ENCODE results near the gene PREX1. TPM values are rescaled to one million over a fixed set of nuclear protein-coding genes. Genes with fewer than 3 reads are reported as not detected.
"Not testable (repeated sequence)": the region's sequence is repeated elsewhere in the genome, so short reads cannot be mapped to it uniquely, and the experiment has no call there.

The PREX1 gene
- total RNA-seq, 2 experiments from 2014 or later: 142 to 147 TPM

- no peak overlapping the region for H3K4me3 Mint-ChIP-seq
- no peak overlapping the region for H3K27ac Mint-ChIP-seq
- H3K27me3 Mint-ChIP-seq: peaks cover 1% of the 10 kb centered on the region
- peaks cover 4% of the 10 kb centered on the region for H3K9me3 Mint-ChIP-seq
- H3K36me3 Mint-ChIP-seq: no peaks in the 10 kb centered on the region
- ATAC-seq (ENCODE audit: low read depth) (no peak), DNase-seq (no peak)
- peaks cover 4% of the 10 kb centered on the region for H3K4me1 Mint-ChIP-seq
- POLR2A ChIA-PET: no interaction called here
Observed at GRCh38 chr20:48856130-48856529, 28.3 kb upstream of the PREX1 start.

GRCh38 chr20:48855046-48855445, 27.2 kb upstream of the PREX1 start:
- POLR2A ChIA-PET: no interaction called here
- no peaks in the 10 kb centered on the region for H3K36me3 Mint-ChIP-seq
- no peak overlapping the region for H3K27ac Mint-ChIP-seq
- no peak overlapping the region for H3K4me3 Mint-ChIP-seq
- no peak for ATAC-seq (ENCODE audit: low read depth)
- H3K27me3 Mint-ChIP-seq: peaks cover 3% of the 10 kb centered on the region
- H3K4me1 Mint-ChIP-seq: peaks cover 2% of the 10 kb centered on the region
- H3K9me3 Mint-ChIP-seq: peaks cover 4% of the 10 kb centered on the region
- no peak for DNase-seq

GRCh38 chr20:48852609-48853008, 24.8 kb upstream of the PREX1 start:
- no peak overlapping the region for H3K27ac Mint-ChIP-seq
- peaks cover 4% of the 10 kb centered on the region for H3K9me3 Mint-ChIP-seq
- DNase-seq: no peak
- H3K36me3 Mint-ChIP-seq: no peaks in the 10 kb centered on the region
- POLR2A ChIA-PET: no interaction called here
- H3K4me1 Mint-ChIP-seq: peaks cover 3% of the 10 kb centered on the region
- H3K27me3 Mint-ChIP-seq: peaks cover 3% of the 10 kb centered on the region
- ATAC-seq (ENCODE audit: low read depth): no peak
- H3K4me3 Mint-ChIP-seq: no peak overlapping the region

GRCh38 chr20:48851579-48851978, 23.8 kb upstream of the PREX1 start:
- peaks cover 4% of the 10 kb centered on the region for H3K4me1 Mint-ChIP-seq
- H3K4me3 Mint-ChIP-seq: no peak overlapping the region
- DNase-seq (no peak), ATAC-seq (ENCODE audit: low read depth) (no peak)
- H3K9me3 Mint-ChIP-seq: peaks cover 4% of the 10 kb centered on the region
- POLR2A ChIA-PET: no interaction called here
- peaks cover 3% of the 10 kb centered on the region for H3K27me3 Mint-ChIP-seq
- H3K27ac Mint-ChIP-seq: no peak overlapping the region
- no peaks in the 10 kb centered on the region for H3K36me3 Mint-ChIP-seq

GRCh38 chr20:48850977-48851299, 23.1 kb upstream of the PREX1 start:
- H3K36me3 Mint-ChIP-seq: no peaks in the 10 kb centered on the region
- H3K4me3 Mint-ChIP-seq: no peak overlapping the region
- no peak for DNase-seq
- ATAC-seq (ENCODE audit: low read depth): no peak
- peaks cover 4% of the 10 kb centered on the region for H3K4me1 Mint-ChIP-seq
- H3K27ac Mint-ChIP-seq: no peak overlapping the region
- POLR2A ChIA-PET: no interaction called here
- peaks cover 4% of the 10 kb centered on the region for H3K9me3 Mint-ChIP-seq
- peaks cover 3% of the 10 kb centered on the region for H3K27me3 Mint-ChIP-seq

- Mint-ChIP-seq H3K4me1 (peaks cover 4% of the 10 kb centered on the region), H3K27me3 (peaks cover 3% of the 10 kb centered on the region), H3K9me3 (peaks cover 4% of the 10 kb centered on the region), H3K27ac (no peak overlapping the region), H3K36me3 (no peaks in the 10 kb centered on the region), H3K4me3 (no peak overlapping the region)
- no peak for ATAC-seq (ENCODE audit: low read depth)
- POLR2A ChIA-PET: interaction anchor here (1.7 kb wide), 1 partner anchor 8 kb away, joined by 3 read pairs; no protein-coding TSS in a partner anchor
- no peak for DNase-seq
Observed at GRCh38 chr20:48850257-48850976, 22.6 kb upstream of the PREX1 start.

GRCh38 chr20:48849779-48850178, 22.0 kb upstream of the PREX1 start:
- POLR2A ChIA-PET: interaction anchor here (1.7 kb wide), 1 partner anchor 9 kb away, joined by 3 read pairs; no protein-coding TSS in a partner anchor

GRCh38 chr20:48849299-48849698, 21.5 kb upstream of the PREX1 start:
- Mint-ChIP-seq H3K27ac (no peak overlapping the region), H3K27me3 (peaks cover 3% of the 10 kb centered on the region), H3K9me3 (peaks cover 4% of the 10 kb centered on the region), H3K4me1 (peaks cover 4% of the 10 kb centered on the region), H3K4me3 (no peak overlapping the region), H3K36me3 (no peaks in the 10 kb centered on the region)
- ATAC-seq (ENCODE audit: low read depth) (no peak), DNase-seq (no peak)
- POLR2A ChIA-PET: interaction anchor here (1.7 kb wide), 1 partner anchor 9 kb away, joined by 3 read pairs; no protein-coding TSS in a partner anchor

More at GRCh38 chr20:48849779-48850178, 22.0 kb upstream of the PREX1 start:
- DNase-seq: no peak
- Mint-ChIP-seq H3K9me3 (peaks cover 4% of the 10 kb centered on the region), H3K4me3 (no peak overlapping the region), H3K27ac (no peak overlapping the region), H3K27me3 (peaks cover 3% of the 10 kb centered on the region), H3K36me3 (no peaks in the 10 kb centered on the region), H3K4me1 (peaks cover 4% of the 10 kb centered on the region)
- no peak for ATAC-seq (ENCODE audit: low read depth)

- Mint-ChIP-seq H3K4me1 (peaks cover 4% of the 10 kb centered on the region), H3K36me3 (no peaks in the 10 kb centered on the region), H3K4me3 (no peak overlapping the region), H3K9me3 (no peaks in the 10 kb centered on the region), H3K27ac (no peak overlapping the region), H3K27me3 (peaks cover 3% of the 10 kb centered on the region)
- no peak for DNase-seq
- ATAC-seq (ENCODE audit: low read depth): no peak
- POLR2A ChIA-PET: no interaction called here
Observed at GRCh38 chr20:48847498-48848205, 19.9 kb upstream of the PREX1 start.

GRCh38 chr20:48846516-48847492, 19.0 kb upstream of the PREX1 start:
- Mint-ChIP-seq H3K36me3 (no peaks in the 10 kb centered on the region), H3K27ac (no peak overlapping the region), H3K4me3 (no peak overlapping the region), H3K9me3 (no peaks in the 10 kb centered on the region), H3K4me1 (peaks cover 4% of the 10 kb centered on the region), H3K27me3 (peaks cover 3% of the 10 kb centered on the region)
- POLR2A ChIA-PET: no interaction called here
- ATAC-seq (ENCODE audit: low read depth) (peak; percentile 54), DNase-seq (no peak)

- POLR2A ChIA-PET: interaction anchor here (0.7 kb wide), 1 partner anchor 12 kb away, joined by 3 read pairs; no protein-coding TSS in a partner anchor
- no peaks in the 10 kb centered on the region for H3K9me3 Mint-ChIP-seq
Observed at GRCh38 chr20:48845721-48846306, 18.0 kb upstream of the PREX1 start.

GRCh38 chr20:48844996-48845395, 17.2 kb upstream of the PREX1 start:
- no peaks in the 10 kb centered on the region for H3K9me3 Mint-ChIP-seq
- POLR2A ChIA-PET: interaction anchor here (0.7 kb wide), 1 partner anchor 13 kb away, joined by 3 read pairs; no protein-coding TSS in a partner anchor
- H3K36me3 Mint-ChIP-seq: no peaks in the 10 kb centered on the region
- H3K27ac Mint-ChIP-seq: no peak overlapping the region
- H3K4me3 Mint-ChIP-seq: no peak overlapping the region
- ATAC-seq (ENCODE audit: low read depth) (no peak), DNase-seq (no peak)
- H3K4me1 Mint-ChIP-seq: peaks cover 4% of the 10 kb centered on the region
- H3K27me3 Mint-ChIP-seq: no peaks in the 10 kb centered on the region

More at GRCh38 chr20:48845721-48846306, 18.0 kb upstream of the PREX1 start:
- Mint-ChIP-seq H3K4me3 (no peak overlapping the region), H3K36me3 (no peaks in the 10 kb centered on the region), H3K27me3 (no peaks in the 10 kb centered on the region), H3K4me1 (peaks cover 4% of the 10 kb centered on the region), H3K27ac (no peak overlapping the region)
- DNase-seq (no peak), ATAC-seq (ENCODE audit: low read depth) (no peak)

- H3K27ac Mint-ChIP-seq; H3K4me3 Mint-ChIP-seq; H3K27me3 Mint-ChIP-seq; ATAC-seq (ENCODE audit: low read depth); POLR2A ChIA-PET; DNase-seq; H3K9me3 Mint-ChIP-seq; H3K36me3 Mint-ChIP-seq; H3K4me1 Mint-ChIP-seq: not testable (repeated sequence)
Observed at GRCh38 chr20:48843896-48844295, 16.1 kb upstream of the PREX1 start.
